Measurements from ENCODE around the gene RAVER2. TPM values are rescaled to one million over a fixed set of nuclear protein-coding genes. Genes with fewer than 3 reads are reported as not detected.

The RAVER2 gene, protein sequence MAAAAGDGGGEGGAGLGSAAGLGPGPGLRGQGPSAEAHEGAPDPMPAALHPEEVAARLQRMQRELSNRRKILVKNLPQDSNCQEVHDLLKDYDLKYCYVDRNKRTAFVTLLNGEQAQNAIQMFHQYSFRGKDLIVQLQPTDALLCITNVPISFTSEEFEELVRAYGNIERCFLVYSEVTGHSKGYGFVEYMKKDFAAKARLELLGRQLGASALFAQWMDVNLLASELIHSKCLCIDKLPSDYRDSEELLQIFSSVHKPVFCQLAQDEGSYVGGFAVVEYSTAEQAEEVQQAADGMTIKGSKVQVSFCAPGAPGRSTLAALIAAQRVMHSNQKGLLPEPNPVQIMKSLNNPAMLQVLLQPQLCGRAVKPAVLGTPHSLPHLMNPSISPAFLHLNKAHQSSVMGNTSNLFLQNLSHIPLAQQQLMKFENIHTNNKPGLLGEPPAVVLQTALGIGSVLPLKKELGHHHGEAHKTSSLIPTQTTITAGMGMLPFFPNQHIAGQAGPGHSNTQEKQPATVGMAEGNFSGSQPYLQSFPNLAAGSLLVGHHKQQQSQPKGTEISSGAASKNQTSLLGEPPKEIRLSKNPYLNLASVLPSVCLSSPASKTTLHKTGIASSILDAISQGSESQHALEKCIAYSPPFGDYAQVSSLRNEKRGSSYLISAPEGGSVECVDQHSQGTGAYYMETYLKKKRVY
- total RNA-seq, result 1 to 10 TPM; 6.9 to 8.8 TPM

- Histone ChIP-seq H3K27me3 (no peaks in the 10 kb centered on the region), H3K4me1 (peaks cover 16% of the 10 kb centered on the region), H3K9me3 (no peaks in the 10 kb centered on the region), H3K4me3 (peak within 1 kb of the TSS; percentile 62 to 92), H3K36me3 (replicated peaks in 1 of 2; ENCODE audit: insufficient read depth in 1 of 2, low read depth in 2 of 2) (no peaks in the 10 kb centered on the region), H3K27ac (peak within 1 kb of the TSS; percentile 35 to 90 (median 84))
- ATAC-seq, result peak; percentile 90
- 0 to 1% methylated on average over 4 to 62 of the region's 76 CpGs for WGBS, 2 donors
- intact Hi-C loops (cut with DNase I), result no loop called here
- peak; percentile 80 to 87 (median 84) for DNase-seq
- TF ChIP-seq, protein P1, sequence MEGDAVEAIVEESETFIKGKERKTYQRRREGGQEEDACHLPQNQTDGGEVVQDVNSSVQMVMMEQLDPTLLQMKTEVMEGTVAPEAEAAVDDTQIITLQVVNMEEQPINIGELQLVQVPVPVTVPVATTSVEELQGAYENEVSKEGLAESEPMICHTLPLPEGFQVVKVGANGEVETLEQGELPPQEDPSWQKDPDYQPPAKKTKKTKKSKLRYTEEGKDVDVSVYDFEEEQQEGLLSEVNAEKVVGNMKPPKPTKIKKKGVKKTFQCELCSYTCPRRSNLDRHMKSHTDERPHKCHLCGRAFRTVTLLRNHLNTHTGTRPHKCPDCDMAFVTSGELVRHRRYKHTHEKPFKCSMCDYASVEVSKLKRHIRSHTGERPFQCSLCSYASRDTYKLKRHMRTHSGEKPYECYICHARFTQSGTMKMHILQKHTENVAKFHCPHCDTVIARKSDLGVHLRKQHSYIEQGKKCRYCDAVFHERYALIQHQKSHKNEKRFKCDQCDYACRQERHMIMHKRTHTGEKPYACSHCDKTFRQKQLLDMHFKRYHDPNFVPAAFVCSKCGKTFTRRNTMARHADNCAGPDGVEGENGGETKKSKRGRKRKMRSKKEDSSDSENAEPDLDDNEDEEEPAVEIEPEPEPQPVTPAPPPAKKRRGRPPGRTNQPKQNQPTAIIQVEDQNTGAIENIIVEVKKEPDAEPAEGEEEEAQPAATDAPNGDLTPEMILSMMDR (IDR thresholded peaks at IDR 0.05), result peak; percentile 24 to 57 (median 38)
- peak; percentile 39 to 58 (median 51) for TF ChIP-seq POLR2A (IDR thresholded peaks at IDR 0.05)
These were observed at the start of gene RAVER2 for GRCh38 chr1:64744492-64745180. Gene RAVER2 (plus strand): TSS chr1:64745075. CDS start chr1:64745173, 98 bp downstream.

DNA sequence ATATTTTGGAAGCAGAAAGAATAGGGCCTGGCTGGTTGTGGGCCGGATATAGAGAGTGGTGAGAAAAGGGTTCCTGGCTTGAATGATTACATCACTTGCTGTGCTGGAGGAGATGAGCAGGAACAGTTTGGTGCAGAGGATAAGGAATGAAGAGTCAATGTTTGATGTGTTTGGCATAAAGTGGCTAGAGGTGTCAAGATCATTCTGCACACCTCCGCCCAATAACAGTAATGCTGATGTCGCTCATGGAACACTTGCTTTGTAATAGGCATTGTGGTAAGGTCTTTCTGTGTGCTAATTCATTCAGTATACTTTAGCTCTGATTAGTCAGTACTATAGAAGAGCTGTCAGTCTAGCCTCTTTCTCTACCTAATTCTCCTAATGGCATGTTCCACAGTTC is 48.0 kb upstream of the RAVER2 start:
- intact Hi-C loops (cut with DNase I), result no loop called here
- no peaks in the 10 kb centered on the region for H3K9me3 ChIP-seq
- no peak for ATAC-seq
- no peak overlapping the region for H3K4me3 ChIP-seq
- H3K27me3 ChIP-seq, result no peaks in the 10 kb centered on the region
- H3K27ac ChIP-seq, result no peak overlapping the region
- TF ChIP-seq POLR2A (IDR thresholded peaks at IDR 0.05), result no peak
- TF ChIP-seq, protein P1 (IDR thresholded peaks at IDR 0.05), result no peak
- no peaks in the 10 kb centered on the region for H3K4me1 ChIP-seq
- WGBS, 2 donors, result 84 to 89% methylated on average over 3 of the region's 3 CpGs
- no peak for DNase-seq
- no peaks in the 10 kb centered on the region for H3K36me3 ChIP-seq (replicated peaks in 1 of 2; ENCODE audit: insufficient read depth in 1 of 2, low read depth in 2 of 2)

- Histone ChIP-seq H3K9me3 (no peaks in the 10 kb centered on the region), H3K27me3 (no peaks in the 10 kb centered on the region), H3K36me3 (replicated peaks in 1 of 2; ENCODE audit: insufficient read depth in 1 of 2, low read depth in 2 of 2) (no peaks in the 10 kb centered on the region), H3K4me1 (no peaks in the 10 kb centered on the region), H3K4me3 (no peak overlapping the region), H3K27ac (no peak overlapping the region)
- no peak for TF ChIP-seq POLR2A (IDR thresholded peaks at IDR 0.05)
- TF ChIP-seq, protein P1 (IDR thresholded peaks at IDR 0.05), result no peak
- ATAC-seq (no peak), DNase-seq (no peak)
- WGBS, 2 donors, result 77 to 84% methylated on average over 8 of the region's 8 CpGs
- intact Hi-C loops (cut with DNase I), result no loop called here
These were observed 45.5 kb upstream of the RAVER2 start for GRCh38 chr1:64699327-64699726.

DNA sequence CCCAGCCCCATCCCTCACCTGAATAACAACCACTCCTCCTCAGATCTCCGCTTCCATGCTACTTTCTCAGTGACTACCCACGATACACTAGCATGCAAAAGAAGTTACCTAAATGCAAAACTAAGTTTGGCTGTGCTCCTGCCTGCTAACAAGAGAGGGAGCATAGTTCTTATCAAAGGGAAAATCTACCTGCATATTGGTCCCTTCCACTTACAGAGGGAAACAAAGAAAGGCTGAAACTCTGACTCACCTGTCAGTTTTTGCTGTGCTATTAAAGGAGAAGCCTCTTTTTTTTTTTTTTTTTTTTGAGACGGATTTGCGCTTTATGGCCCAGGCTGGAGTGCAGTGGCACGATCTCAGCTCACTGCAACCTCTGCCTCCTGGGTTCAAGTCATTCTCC is 43.8 kb upstream of the RAVER2 start:
- H3K4me1 ChIP-seq, result no peaks in the 10 kb centered on the region
- WGBS, 2 donors, result 82 to 94% methylated on average over 5 of the region's 5 CpGs
- no peak overlapping the region for H3K4me3 ChIP-seq
- no peaks in the 10 kb centered on the region for H3K36me3 ChIP-seq (replicated peaks in 1 of 2; ENCODE audit: insufficient read depth in 1 of 2, low read depth in 2 of 2)
- H3K9me3 ChIP-seq, result no peaks in the 10 kb centered on the region
- H3K27me3 ChIP-seq, result no peaks in the 10 kb centered on the region
- intact Hi-C loops (cut with DNase I), result no loop called here
- DNase-seq (no peak), ATAC-seq (no peak)
- no peak overlapping the region for H3K27ac ChIP-seq
- TF ChIP-seq, protein P1 (IDR thresholded peaks at IDR 0.05), result no peak

Data from body of pancreas (tissue), 4 donors.